PC-9 (cell line): Measurements from ENCODE around the gene MOV10L1.

Source experiments
- CTCF ChIP-seq: fragments of 200-600 bp; sonication (generic); conservative IDR thresholded peaks from 2 replicates; pipeline ENCODE4 v1.6.1; 2017; ENCODE audit warnings: mixed run types, antibody characterized with exemption, mild to moderate bottlenecking, moderate library complexity
- EZH2 ChIP-seq: fragments of 200-600 bp; sonication (generic); IDR thresholded peaks from 2 replicates; pipeline ENCODE4 v1.8.0; 2017; ENCODE audit warnings: antibody characterized with exemption, low read depth

DNA sequence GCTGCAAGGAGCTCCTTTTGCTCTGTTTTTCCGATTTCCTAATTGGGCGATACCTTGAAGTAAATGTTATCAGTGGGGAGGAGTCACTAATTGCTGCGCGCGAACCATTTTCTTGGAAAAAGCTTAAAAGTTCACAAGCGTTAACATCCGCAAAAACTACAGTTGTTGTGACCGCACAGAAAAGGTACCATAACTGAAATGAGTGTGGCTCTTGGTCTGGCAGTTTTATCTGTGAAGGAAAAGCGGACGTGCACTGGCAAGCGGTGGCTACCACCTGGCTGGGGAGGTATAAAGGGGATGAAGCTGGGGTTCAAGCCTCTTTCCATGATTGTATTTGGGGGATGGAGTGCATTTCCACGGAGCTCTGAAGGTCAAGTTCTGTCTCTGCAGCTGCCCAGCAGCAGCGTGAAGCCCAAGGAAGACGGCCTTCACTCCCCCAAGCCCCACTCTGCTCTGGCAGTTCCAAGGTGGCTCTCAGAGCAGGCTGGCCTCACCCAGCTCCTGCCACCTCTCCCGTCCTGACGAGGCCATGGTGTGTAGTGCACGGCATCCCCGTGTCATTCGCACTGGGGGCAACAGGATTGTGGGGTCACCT lies 27.5 kb downstream of the MOV10L1 start:
- TF ChIP-seq EZH2 (no peak), CTCF (no peak)
